Right lobe of liver (tissue), 4 donors: ENCODE results near the gene MCTP2.

Experiments used
- CTCF ChIP-seq, 4 donors: fragments of 200-600 bp in 3 of 4; fragments of 450-650 bp in 1 of 4; IDR thresholded peaks; one replicate each; pipeline versions ENCODE4 v1.5.1 to v1.8.0; 2016 to 2022; ENCODE audit warnings: antibody characterized with exemption in 4 of 4, mild to moderate bottlenecking in 2 of 4
- POLR2A ChIP-seq: fragments of 450-650 bp; IDR thresholded peaks from one replicate; pipeline ENCODE4 v1.6.1; 2017; ENCODE audit warnings: antibody characterized with exemption, mild to moderate bottlenecking
- donor health status: DM: no; HTN: no; CAD: no.
- donor health status: DM: no; HTN: no; CAD: no.
- donor health status: DM: no; HTN: yes; CAD: no.

GRCh38 chr15:94298364-94298763 lies 67.0 kb downstream of the MCTP2 start:
- no peak for TF ChIP-seq CTCF (IDR thresholded peaks at IDR 0.05)
- no peak for TF ChIP-seq POLR2A
